Stimulated activated memory B cell treated with anti-CD40 and anti-IgM and Interleukin-4, amounts not matched to agents 10 μg/mL and 1 μg/mL and 100 μg/mL, for 72 hours (primary cell): ENCODE measurements around the gene DDX11.
"Not testable (repeated sequence)": the region's sequence is repeated elsewhere in the genome, so short reads cannot be mapped to it uniquely, and the experiment has no call there.

Experiments
- ATAC-seq: fragments of 150-1000 bp; cut with Tn5 transposase; 2 replicates; pipeline ENCODE4 v1.10.0; 2021
- H3K27ac Mint-ChIP-seq: one replicate; pipeline ENCODE4 v1.8.0; 2022; ENCODE audit warnings: mild to moderate bottlenecking, mixed read lengths
- H3K27me3 Mint-ChIP-seq: one replicate; pipeline ENCODE4 v1.8.0; 2022; ENCODE audit warnings: mixed read lengths
- H3K36me3 Mint-ChIP-seq: one replicate; pipeline ENCODE4 v1.8.0; 2022; ENCODE audit warnings: mixed read lengths
- H3K4me1 Mint-ChIP-seq: one replicate; pipeline ENCODE4 v1.8.0; 2022; ENCODE audit warnings: mixed read lengths
- H3K4me3 Mint-ChIP-seq: one replicate; pipeline ENCODE4 v1.8.0; 2022; ENCODE audit warnings: mild to moderate bottlenecking, moderate library complexity, mixed read lengths
- H3K9me3 Mint-ChIP-seq: one replicate; pipeline ENCODE4 v1.8.0; 2022; ENCODE audit warnings: mixed read lengths

Gene DDX11

GRCh38 chr12:31073527-31074332 lies at the start of gene DDX11:
DDX11 (plus strand) TSS chr12:31073860; CDS start chr12:31078394, 4,534 bp downstream.
- H3K27me3 Mint-ChIP-seq, H3K36me3 Mint-ChIP-seq, H3K9me3 Mint-ChIP-seq: not testable (repeated sequence)
- H3K27ac Mint-ChIP-seq: peak within 1 kb of the TSS; percentile 93
- H3K4me1 Mint-ChIP-seq: peaks cover 38% of the 10 kb centered on the region
- peak within 1 kb of the TSS; percentile 96 for H3K4me3 Mint-ChIP-seq
- peak; percentile 98 for ATAC-seq

GRCh38 chr12:31026202-31026601 lies 47.5 kb upstream of the DDX11 start:
- H3K4me1 Mint-ChIP-seq: no peaks in the 10 kb centered on the region
- H3K36me3 Mint-ChIP-seq: no peaks in the 10 kb centered on the region
- peaks cover 14% of the 10 kb centered on the region for H3K27me3 Mint-ChIP-seq
- no peak overlapping the region for H3K27ac Mint-ChIP-seq
- H3K9me3 Mint-ChIP-seq: peaks cover 3% of the 10 kb centered on the region
- H3K4me3 Mint-ChIP-seq: no peak overlapping the region
- no peak for ATAC-seq

- not testable (repeated sequence) for H3K36me3 Mint-ChIP-seq, H3K4me1 Mint-ChIP-seq, ATAC-seq, H3K4me3 Mint-ChIP-seq, H3K9me3 Mint-ChIP-seq, H3K27ac Mint-ChIP-seq
- H3K27me3 Mint-ChIP-seq: peaks cover 13% of the 10 kb centered on the region
These were observed 46.7 kb upstream of the DDX11 start for GRCh38 chr12:31027006-31027405.

GRCh38 chr12:31029468-31029867 lies 44.2 kb upstream of the DDX11 start:
- Mint-ChIP-seq H3K27ac (no peak overlapping the region), H3K4me1 (no peaks in the 10 kb centered on the region), H3K27me3 (no peaks in the 10 kb centered on the region), H3K4me3 (no peak overlapping the region), H3K36me3 (no peaks in the 10 kb centered on the region), H3K9me3 (peaks cover 3% of the 10 kb centered on the region)
- ATAC-seq: no peak

GRCh38 chr12:31029916-31030562 lies 43.6 kb upstream of the DDX11 start:
- Mint-ChIP-seq H3K4me3 (no peak overlapping the region), H3K36me3 (no peaks in the 10 kb centered on the region), H3K4me1 (no peaks in the 10 kb centered on the region), H3K27me3 (no peaks in the 10 kb centered on the region), H3K9me3 (peaks cover 3% of the 10 kb centered on the region), H3K27ac (no peak overlapping the region)
- no peak for ATAC-seq

GRCh38 chr12:31031951-31032335 lies 41.7 kb upstream of the DDX11 start:
- Mint-ChIP-seq H3K4me1 (no peaks in the 10 kb centered on the region), H3K9me3 (no peaks in the 10 kb centered on the region), H3K27ac (no peak overlapping the region), H3K27me3 (peaks cover 16% of the 10 kb centered on the region), H3K4me3 (no peak overlapping the region), H3K36me3 (no peaks in the 10 kb centered on the region)
- ATAC-seq: no peak

GRCh38 chr12:31033146-31033545 lies 40.5 kb upstream of the DDX11 start:
- no peaks in the 10 kb centered on the region for H3K36me3 Mint-ChIP-seq
- peaks cover 20% of the 10 kb centered on the region for H3K27me3 Mint-ChIP-seq
- no peaks in the 10 kb centered on the region for H3K4me1 Mint-ChIP-seq
- no peak overlapping the region for H3K4me3 Mint-ChIP-seq
- H3K27ac Mint-ChIP-seq: no peak overlapping the region
- H3K9me3 Mint-ChIP-seq: no peaks in the 10 kb centered on the region
- no peak for ATAC-seq

- no peaks in the 10 kb centered on the region for H3K9me3 Mint-ChIP-seq
- H3K36me3 Mint-ChIP-seq: no peaks in the 10 kb centered on the region
- no peaks in the 10 kb centered on the region for H3K4me1 Mint-ChIP-seq
- no peak overlapping the region for H3K4me3 Mint-ChIP-seq
- no peak for ATAC-seq
- H3K27me3 Mint-ChIP-seq: peaks cover 26% of the 10 kb centered on the region
- no peak overlapping the region for H3K27ac Mint-ChIP-seq
These were observed 40.0 kb upstream of the DDX11 start for GRCh38 chr12:31033681-31034080.

- Mint-ChIP-seq H3K27me3 (peaks cover 27% of the 10 kb centered on the region), H3K4me3 (no peak overlapping the region), H3K27ac (no peak overlapping the region), H3K36me3 (no peaks in the 10 kb centered on the region), H3K4me1 (no peaks in the 10 kb centered on the region), H3K9me3 (no peaks in the 10 kb centered on the region)
- no peak for ATAC-seq
These were observed 39.3 kb upstream of the DDX11 start for GRCh38 chr12:31034372-31034771.

- no peaks in the 10 kb centered on the region for H3K4me1 Mint-ChIP-seq
- no peak overlapping the region for H3K27ac Mint-ChIP-seq
- H3K27me3 Mint-ChIP-seq: peaks cover 27% of the 10 kb centered on the region
- H3K4me3 Mint-ChIP-seq: no peak overlapping the region
- no peaks in the 10 kb centered on the region for H3K9me3 Mint-ChIP-seq
- ATAC-seq: no peak
- H3K36me3 Mint-ChIP-seq: no peaks in the 10 kb centered on the region
These were observed 38.4 kb upstream of the DDX11 start for GRCh38 chr12:31035226-31035625.

GRCh38 chr12:31035967-31036665 lies 37.5 kb upstream of the DDX11 start:
- Mint-ChIP-seq H3K9me3 (no peaks in the 10 kb centered on the region), H3K4me1 (no peaks in the 10 kb centered on the region), H3K27me3 (peaks cover 27% of the 10 kb centered on the region), H3K4me3 (no peak overlapping the region), H3K27ac (no peak overlapping the region), H3K36me3 (no peaks in the 10 kb centered on the region)
- no peak for ATAC-seq

- Mint-ChIP-seq H3K27me3 (peaks cover 27% of the 10 kb centered on the region), H3K9me3 (no peaks in the 10 kb centered on the region), H3K27ac (no peak overlapping the region), H3K36me3 (no peaks in the 10 kb centered on the region), H3K4me3 (no peak overlapping the region), H3K4me1 (no peaks in the 10 kb centered on the region)
- ATAC-seq: no peak
These were observed 36.6 kb upstream of the DDX11 start for GRCh38 chr12:31037028-31037427.

GRCh38 chr12:31037931-31038330 lies 35.7 kb upstream of the DDX11 start:
- no peaks in the 10 kb centered on the region for H3K9me3 Mint-ChIP-seq
- H3K27ac Mint-ChIP-seq: no peak overlapping the region
- no peak for ATAC-seq
- no peaks in the 10 kb centered on the region for H3K36me3 Mint-ChIP-seq
- no peak overlapping the region for H3K4me3 Mint-ChIP-seq
- H3K27me3 Mint-ChIP-seq: peaks cover 27% of the 10 kb centered on the region
- H3K4me1 Mint-ChIP-seq: no peaks in the 10 kb centered on the region

- H3K36me3 Mint-ChIP-seq: no peaks in the 10 kb centered on the region
- H3K4me3 Mint-ChIP-seq: no peak overlapping the region
- H3K4me1 Mint-ChIP-seq: no peaks in the 10 kb centered on the region
- no peak overlapping the region for H3K27ac Mint-ChIP-seq
- H3K27me3 Mint-ChIP-seq: peaks cover 19% of the 10 kb centered on the region
- no peak for ATAC-seq
- H3K9me3 Mint-ChIP-seq: no peaks in the 10 kb centered on the region
These were observed 32.6 kb upstream of the DDX11 start for GRCh38 chr12:31041033-31041564.

GRCh38 chr12:31050143-31050542 lies 23.5 kb upstream of the DDX11 start:
- H3K4me3 Mint-ChIP-seq, H3K27ac Mint-ChIP-seq, H3K36me3 Mint-ChIP-seq, ATAC-seq, H3K9me3 Mint-ChIP-seq, H3K27me3 Mint-ChIP-seq: not testable (repeated sequence)
- peaks cover 10% of the 10 kb centered on the region for H3K4me1 Mint-ChIP-seq
